H9 (cell line): ENCODE data around the gene MED7. TPM values are rescaled to one million over a fixed set of nuclear protein-coding genes. Genes with fewer than 3 reads are reported as not detected.

Experiments used
- DNase-seq: peaks from one replicate; pipeline ENCODE4 v3.0.0-alpha.2; 2017
- H2AFZ ChIP-seq: one replicate; pipeline ENCODE4 v1.6.1; 2013; ENCODE audit warnings: mild to moderate bottlenecking, low read length, control low read depth, moderate library complexity
- H2AK5ac ChIP-seq: 2 replicates; pipeline ENCODE4 v1.6.1; 2013; ENCODE audit warnings: low read length, control low read depth, mixed read lengths; ENCODE audit not compliant: insufficient read length
- H2BK120ac ChIP-seq: one replicate; pipeline ENCODE4 v1.6.1; 2013; ENCODE audit warnings: low read depth, mild to moderate bottlenecking, low read length, control low read depth, inconsistent platforms; ENCODE audit not compliant: poor library complexity, severe bottlenecking
- H2BK12ac ChIP-seq: 2 replicates; pipeline ENCODE4 v1.6.1; 2013; ENCODE audit warnings: low read length, control low read depth, mixed read lengths, low read depth; ENCODE audit not compliant: insufficient read length
- H2BK15ac ChIP-seq: 2 replicates; pipeline ENCODE4 v1.6.1; 2013; ENCODE audit warnings: low read depth, low read length, control low read depth
- H2BK20ac ChIP-seq: one replicate; pipeline ENCODE4 v1.6.1; 2013; ENCODE audit warnings: low read depth, mild to moderate bottlenecking, low read length, control low read depth, inconsistent platforms; ENCODE audit not compliant: poor library complexity, severe bottlenecking
- H2BK5ac ChIP-seq: 2 replicates; pipeline ENCODE4 v1.6.1; 2013; ENCODE audit warnings: low read length, control low read depth, mixed read lengths; ENCODE audit not compliant: insufficient read length
- H3K14ac ChIP-seq: 2 replicates; pipeline ENCODE4 v1.6.1; 2013; ENCODE audit warnings: low read length, control low read depth; ENCODE audit not compliant: insufficient read depth
- H3K18ac ChIP-seq: 2 replicates; pipeline ENCODE4 v1.6.1; 2013; ENCODE audit warnings: low read depth, mild to moderate bottlenecking, mixed read lengths, low read length, control low read depth; ENCODE audit not compliant: insufficient read length
- H3K23ac ChIP-seq: 2 replicates; pipeline ENCODE4 v1.6.1; 2013; ENCODE audit warnings: low read length, control low read depth, mixed read lengths, low read depth; ENCODE audit not compliant: insufficient read length
- H3K23me2 ChIP-seq: 2 replicates; pipeline ENCODE4 v1.6.1; 2013; ENCODE audit warnings: low read depth, mild to moderate bottlenecking, mixed read lengths, low read length, control low read depth; ENCODE audit not compliant: insufficient read length, poor library complexity, severe bottlenecking
- H3K27ac ChIP-seq: 2 replicates; pipeline ENCODE4 v1.5.1; 2013; ENCODE audit warnings: low read length, control low read depth, mixed read lengths, low read depth; ENCODE audit not compliant: insufficient read length
- H3K27me3 ChIP-seq: 2 replicates; pipeline ENCODE4 v1.6.1; 2013; ENCODE audit warnings: low read length, control low read depth, inconsistent platforms; ENCODE audit not compliant: insufficient read depth
- H3K4ac ChIP-seq: 2 replicates; pipeline ENCODE4 v1.6.1; 2013; ENCODE audit warnings: low read depth, mild to moderate bottlenecking, control low read depth, inconsistent platforms, low read length, moderate library complexity
- H3K4me1 ChIP-seq: 2 replicates; pipeline ENCODE4 v1.6.1; 2013; ENCODE audit warnings: low read length, control low read depth, inconsistent platforms; ENCODE audit not compliant: insufficient read depth
- H3K4me2 ChIP-seq: 2 replicates; pipeline ENCODE4 v1.6.1; 2013; ENCODE audit warnings: low read length, control low read depth, mixed read lengths; ENCODE audit not compliant: insufficient read length, insufficient read depth
- H3K56ac ChIP-seq: 2 replicates; pipeline ENCODE4 v1.6.1; 2013; ENCODE audit warnings: low read depth, mild to moderate bottlenecking, mixed read lengths, low read length, control low read depth; ENCODE audit not compliant: insufficient read length
- H3K79me1 ChIP-seq: 2 replicates; pipeline ENCODE4 v1.6.1; 2013; ENCODE audit warnings: low read depth, mild to moderate bottlenecking, moderate library complexity, low read length, control low read depth, inconsistent platforms; ENCODE audit not compliant: insufficient read depth, poor library complexity, severe bottlenecking
- H3K79me2 ChIP-seq: 2 replicates; pipeline ENCODE4 v1.6.1; 2013; ENCODE audit warnings: low read length, control low read depth, inconsistent platforms; ENCODE audit not compliant: insufficient read depth
- H3K9ac ChIP-seq: 2 replicates; pipeline ENCODE4 v1.6.1; 2013; ENCODE audit warnings: low read length, control low read depth, mixed read lengths; ENCODE audit not compliant: insufficient read length; ENCODE audit errors: extremely low read depth
- H3K9me3 ChIP-seq: one replicate; pipeline ENCODE4 v1.6.1; 2013; ENCODE audit warnings: low read depth, low read length, inconsistent platforms; ENCODE audit not compliant: control insufficient read depth
- H3T11ph ChIP-seq: one replicate; pipeline ENCODE4 v1.6.1; 2013; ENCODE audit warnings: mild to moderate bottlenecking, low read length, control low read depth, inconsistent platforms
- H4K20me1 ChIP-seq: one replicate; pipeline ENCODE4 v1.6.1; 2013; ENCODE audit not compliant: control insufficient read depth, insufficient read length, insufficient read depth
- H4K5ac ChIP-seq: 2 replicates; pipeline ENCODE4 v1.6.1; 2013; ENCODE audit warnings: low read depth, mild to moderate bottlenecking, mixed read lengths, low read length, control low read depth; ENCODE audit not compliant: insufficient read length
- H4K8ac ChIP-seq: replicated peaks from 2 replicates; pipeline ENCODE4 v1.6.1; 2013; ENCODE audit warnings: low read length, control low read depth, mixed read lengths, low read depth; ENCODE audit not compliant: insufficient read length
- H4K91ac ChIP-seq: 2 replicates; pipeline ENCODE4 v1.6.1; 2013; ENCODE audit warnings: low read depth, mild to moderate bottlenecking, moderate library complexity, mixed read lengths, low read length, control low read depth; ENCODE audit not compliant: insufficient read length
- H3K27ac Mint-ChIP-seq, 3 experiments: 2 replicates in 2 of 3; 3 replicates in 1 of 3; pipeline ENCODE4 v1.8.0; 2020 to 2021; ENCODE audit warnings: mixed read lengths in 3 of 3, mild to moderate bottlenecking in 1 of 3, moderate library complexity in 1 of 3
- H3K27me3 Mint-ChIP-seq: 2 replicates; pipeline ENCODE4 v1.8.0; 2021; ENCODE audit warnings: low read depth, mild to moderate bottlenecking, moderate library complexity, mixed read lengths
- H3K36me3 Mint-ChIP-seq, 3 experiments: 2 replicates in 2 of 3; 3 replicates in 1 of 3; pipeline ENCODE4 v1.8.0; 2020 to 2021; ENCODE audit warnings: low read depth in 3 of 3, mixed read lengths in 3 of 3; ENCODE audit not compliant: insufficient read depth in 1 of 3
- H3K4me1 Mint-ChIP-seq, 2 experiments: 2 replicates each; pipeline ENCODE4 v1.8.0; 2020; ENCODE audit warnings: mixed read lengths in 2 of 2
- H3K4me3 Mint-ChIP-seq, 2 experiments: 2 replicates in 1 of 2; 3 replicates in 1 of 2; pipeline ENCODE4 v1.8.0; 2020 to 2021; ENCODE audit warnings: mild to moderate bottlenecking in 2 of 2, mixed read lengths in 2 of 2, moderate library complexity in 1 of 2
- H3K9me3 Mint-ChIP-seq, 2 experiments: 2 replicates in 1 of 2; 3 replicates in 1 of 2; pipeline ENCODE4 v1.8.0; 2020; ENCODE audit warnings: mild to moderate bottlenecking in 2 of 2, mixed read lengths in 2 of 2, moderate library complexity in 1 of 2
- WGBS: extraction: QIAGEN DNeasy Blood & Tissue Kit; methylation state at CpG from one replicate; pipeline ENCODE4 v1.1.7; 2013; ENCODE audit warnings: missing lambda C conversion rate, low lambda C conversion rate, mixed read lengths; ENCODE audit not compliant: insufficient read length; ENCODE audit errors: extremely low coverage; 5-methylcytosine and 5-hydroxymethylcytosine counted together
- total RNA-seq: library from RNA; stranded (reverse); gene quantifications from 2 replicates; pipeline ENCODE4 v1.2.1, GENCODE V29; 2021
- TF ChIP-seq, protein P1 (sequence below): fragments of 200-600 bp; sonication (generic); conservative IDR thresholded peaks from 3 replicates; pipeline ENCODE4 v1.8.0; 2021; ENCODE audit warnings: antibody characterized with exemption, mild to moderate bottlenecking

The MED7 gene
- total RNA-seq, 1 experiment from 2014 or later: 10.7 TPM

DNA sequence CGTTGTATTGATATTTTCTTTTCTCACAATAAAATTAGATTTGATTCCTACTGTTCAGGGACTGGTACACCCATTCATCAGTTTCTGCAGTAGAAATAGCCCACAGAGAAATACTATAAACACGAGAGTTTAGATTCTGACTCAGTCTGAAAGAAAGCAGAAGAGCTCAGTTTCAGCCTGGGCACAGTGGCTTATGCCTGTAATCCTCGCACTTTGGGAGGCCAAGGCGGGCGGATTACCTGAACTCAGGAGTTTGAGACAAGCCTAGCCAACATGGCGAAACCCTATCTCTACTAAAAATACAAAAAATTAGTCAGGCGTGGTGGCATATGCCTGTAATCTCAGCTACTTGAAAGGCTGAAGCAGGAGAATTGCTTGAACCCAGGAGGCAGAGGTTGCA lies 46.6 kb upstream of the MED7 start:
- Histone ChIP-seq H3K18ac (no peak overlapping the region), H2BK15ac (no peak overlapping the region), H4K5ac (no peak overlapping the region), H3K9me3 (no peaks in the 10 kb centered on the region), H2BK12ac (no peak overlapping the region), H2BK20ac (no peak overlapping the region), H2BK120ac (no peak overlapping the region), H3K4me2 (no peak overlapping the region), H3K79me2 (no peaks in the 10 kb centered on the region), H3K9ac (no peak overlapping the region), H3K4ac (no peak overlapping the region), H3K23ac (no peak overlapping the region), H3K79me1 (no peaks in the 10 kb centered on the region), H3K23me2 (no peaks in the 10 kb centered on the region), H3K4me1 (no peaks in the 10 kb centered on the region), H3T11ph (no peak overlapping the region), H3K27me3 (peaks cover 5% of the 10 kb centered on the region; the same call in 1 of the 2 replicates), H4K8ac (no peak overlapping the region), H2AK5ac (no peak overlapping the region), H3K14ac (no peak overlapping the region), H2AFZ (no peak overlapping the region), H3K56ac (no peak overlapping the region), H2BK5ac (no peak overlapping the region), H4K20me1 (no peaks in the 10 kb centered on the region), H3K27ac (no peak overlapping the region), H4K91ac (no peak overlapping the region)
- no CpG with 5 or more reads among the region's 7 CpGs for WGBS
- TF ChIP-seq, protein P1, sequence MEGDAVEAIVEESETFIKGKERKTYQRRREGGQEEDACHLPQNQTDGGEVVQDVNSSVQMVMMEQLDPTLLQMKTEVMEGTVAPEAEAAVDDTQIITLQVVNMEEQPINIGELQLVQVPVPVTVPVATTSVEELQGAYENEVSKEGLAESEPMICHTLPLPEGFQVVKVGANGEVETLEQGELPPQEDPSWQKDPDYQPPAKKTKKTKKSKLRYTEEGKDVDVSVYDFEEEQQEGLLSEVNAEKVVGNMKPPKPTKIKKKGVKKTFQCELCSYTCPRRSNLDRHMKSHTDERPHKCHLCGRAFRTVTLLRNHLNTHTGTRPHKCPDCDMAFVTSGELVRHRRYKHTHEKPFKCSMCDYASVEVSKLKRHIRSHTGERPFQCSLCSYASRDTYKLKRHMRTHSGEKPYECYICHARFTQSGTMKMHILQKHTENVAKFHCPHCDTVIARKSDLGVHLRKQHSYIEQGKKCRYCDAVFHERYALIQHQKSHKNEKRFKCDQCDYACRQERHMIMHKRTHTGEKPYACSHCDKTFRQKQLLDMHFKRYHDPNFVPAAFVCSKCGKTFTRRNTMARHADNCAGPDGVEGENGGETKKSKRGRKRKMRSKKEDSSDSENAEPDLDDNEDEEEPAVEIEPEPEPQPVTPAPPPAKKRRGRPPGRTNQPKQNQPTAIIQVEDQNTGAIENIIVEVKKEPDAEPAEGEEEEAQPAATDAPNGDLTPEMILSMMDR: no peak
- DNase-seq: no peak
- peaks cover 96% of the 10 kb centered on the region for H3K27me3 Mint-ChIP-seq
- H3K4me3 Mint-ChIP-seq: no peak overlapping the region
- H3K4me1 Mint-ChIP-seq: no peaks in the 10 kb centered on the region; a peak in 1 of 4 replicates
- no peaks in the 10 kb centered on the region; a peak in 1 of 5 replicates for H3K9me3 Mint-ChIP-seq
- H3K27ac Mint-ChIP-seq: no peak overlapping the region; a peak in 1 of 7 replicates
- no peaks in the 10 kb centered on the region; a peak in 1 of 7 replicates for H3K36me3 Mint-ChIP-seq
